Calu3 (cell line): ENCODE measurements around the gene SYT8. TPM values are rescaled to one million over a fixed set of nuclear protein-coding genes. Genes with fewer than 3 reads are reported as not detected.

Source experiments
- BruUV-seq: library from RNA; stranded (reverse); fragments of 400-500 nt; replicated peaks from 2 replicates; lab custom pipeline; 2021; lab: Mats Ljungman, UMichigan
- CTCF ChIA-PET: fragments of 300-600 bp; sonication (Branson Sonifier 250); formaldehyde crosslinking; loops from one replicate; lab custom pipeline; 2022; ENCODE audit warnings: antibody characterized with exemption; lab: Charles Lee
- DNase-seq: peaks from one replicate; pipeline ENCODE4 v3.0.0; 2022
- H3K27ac Mint-ChIP-seq: one replicate; pipeline ENCODE4 v1.8.0; 2022; ENCODE audit warnings: mixed read lengths; ENCODE audit not compliant: unreplicated experiment
- H3K27me3 Mint-ChIP-seq: one replicate; pipeline ENCODE4 v1.8.0; 2022; ENCODE audit warnings: mixed read lengths; ENCODE audit not compliant: unreplicated experiment
- H3K36me3 Mint-ChIP-seq: one replicate; pipeline ENCODE4 v1.8.0; 2022; ENCODE audit warnings: mild to moderate bottlenecking, moderate library complexity, mixed read lengths; ENCODE audit not compliant: insufficient read depth, unreplicated experiment
- H3K4me1 Mint-ChIP-seq: one replicate; pipeline ENCODE4 v1.8.0; 2022; ENCODE audit warnings: mild to moderate bottlenecking, low read depth, mixed read lengths; ENCODE audit not compliant: unreplicated experiment
- H3K4me3 Mint-ChIP-seq: one replicate; pipeline ENCODE4 v1.8.0; 2022; ENCODE audit warnings: mild to moderate bottlenecking, low read depth, moderate library complexity, mixed read lengths; ENCODE audit not compliant: unreplicated experiment
- H3K9me3 Mint-ChIP-seq: one replicate; pipeline ENCODE4 v1.8.0; 2022; ENCODE audit warnings: low read depth, mixed read lengths; ENCODE audit not compliant: unreplicated experiment
- CTCF ChIP-seq: fragments of 200-600 bp; IDR thresholded peaks from one replicate; pipeline ENCODE4 v1.8.0; 2022; ENCODE audit warnings: antibody characterized with exemption; ENCODE audit not compliant: unreplicated experiment
- intact Hi-C: fragments of 100-400 bp; cut with micrococcal nuclease; formaldehyde crosslinking; loops from one replicate; pipeline ENCODE4 v1.10.0; 2022; ENCODE audit not compliant: unreplicated experiment
- total RNA-seq: library from RNA; stranded (reverse); gene quantifications from 2 replicates; pipeline ENCODE4 v1.2.3, GENCODE V29; 2022

Gene SYT8
- total RNA-seq, 1 experiment from 2014 or later: 7.1 TPM

- no peak overlapping the region for H3K4me3 Mint-ChIP-seq
- intact Hi-C loops: no loop called here
- H3K4me1 Mint-ChIP-seq: no peaks in the 10 kb centered on the region
- H3K27ac Mint-ChIP-seq: no peak overlapping the region
- TF ChIP-seq CTCF: no peak
- peaks cover 7% of the 10 kb centered on the region for H3K27me3 Mint-ChIP-seq
- DNase-seq: no peak
- peaks cover 11% of the 10 kb centered on the region for H3K36me3 Mint-ChIP-seq
- no TSS peak for BruUV-seq
- no peaks in the 10 kb centered on the region for H3K9me3 Mint-ChIP-seq
- CTCF ChIA-PET: no interaction called here
Measured at GRCh38 chr11:1878137-1879031, 43.6 kb downstream of the SYT8 start.

- Mint-ChIP-seq H3K4me3 (no peak overlapping the region), H3K27me3 (no peaks in the 10 kb centered on the region), H3K4me1 (no peaks in the 10 kb centered on the region), H3K9me3 (no peaks in the 10 kb centered on the region), H3K36me3 (peaks cover 11% of the 10 kb centered on the region), H3K27ac (no peak overlapping the region)
- BruUV-seq: no TSS peak
- intact Hi-C loops: no loop called here
- CTCF ChIA-PET: no interaction called here
- no peak for TF ChIP-seq CTCF
- DNase-seq: no peak
Measured at GRCh38 chr11:1879342-1879940, 44.7 kb downstream of the SYT8 start.

- no peak overlapping the region for H3K27ac Mint-ChIP-seq
- H3K27me3 Mint-ChIP-seq: no peaks in the 10 kb centered on the region
- no peaks in the 10 kb centered on the region for H3K9me3 Mint-ChIP-seq
- DNase-seq: no peak
- no peak for TF ChIP-seq CTCF
- CTCF ChIA-PET: interaction anchor here (0.6 kb wide), 1 partner anchor 108 kb away, joined by 6 read pairs; no protein-coding TSS in a partner anchor
- intact Hi-C loops: loop anchor here (5.0 kb wide), 1 partner anchor 272 kb away; no protein-coding TSS in a partner anchor
- peaks cover 11% of the 10 kb centered on the region for H3K36me3 Mint-ChIP-seq
- no peak overlapping the region for H3K4me3 Mint-ChIP-seq
- H3K4me1 Mint-ChIP-seq: no peaks in the 10 kb centered on the region
- BruUV-seq: no TSS peak
Measured at GRCh38 chr11:1879941-1880720, 45.3 kb downstream of the SYT8 start.

- H3K27me3 Mint-ChIP-seq: no peaks in the 10 kb centered on the region
- H3K9me3 Mint-ChIP-seq: no peaks in the 10 kb centered on the region
- no peak overlapping the region for H3K4me3 Mint-ChIP-seq
- CTCF ChIA-PET: no interaction called here
- TF ChIP-seq CTCF: no peak
- no peak overlapping the region for H3K27ac Mint-ChIP-seq
- no TSS peak for BruUV-seq
- H3K4me1 Mint-ChIP-seq: no peaks in the 10 kb centered on the region
- no peak for DNase-seq
- intact Hi-C loops: loop anchor here (5.0 kb wide), 1 partner anchor 271 kb away; no protein-coding TSS in a partner anchor
- H3K36me3 Mint-ChIP-seq: peaks cover 11% of the 10 kb centered on the region
Measured at GRCh38 chr11:1880746-1881441, 46.1 kb downstream of the SYT8 start.
